ENCODE data around the gene CDC45.

CDC45 gene

GRCh38 chr22:19494001-19494560 is 14.4 kb downstream of the CDC45 start:
- no peak for DNase-seq (ENCODE audit: low spot score)
- TF ChIP-seq, protein P1, sequence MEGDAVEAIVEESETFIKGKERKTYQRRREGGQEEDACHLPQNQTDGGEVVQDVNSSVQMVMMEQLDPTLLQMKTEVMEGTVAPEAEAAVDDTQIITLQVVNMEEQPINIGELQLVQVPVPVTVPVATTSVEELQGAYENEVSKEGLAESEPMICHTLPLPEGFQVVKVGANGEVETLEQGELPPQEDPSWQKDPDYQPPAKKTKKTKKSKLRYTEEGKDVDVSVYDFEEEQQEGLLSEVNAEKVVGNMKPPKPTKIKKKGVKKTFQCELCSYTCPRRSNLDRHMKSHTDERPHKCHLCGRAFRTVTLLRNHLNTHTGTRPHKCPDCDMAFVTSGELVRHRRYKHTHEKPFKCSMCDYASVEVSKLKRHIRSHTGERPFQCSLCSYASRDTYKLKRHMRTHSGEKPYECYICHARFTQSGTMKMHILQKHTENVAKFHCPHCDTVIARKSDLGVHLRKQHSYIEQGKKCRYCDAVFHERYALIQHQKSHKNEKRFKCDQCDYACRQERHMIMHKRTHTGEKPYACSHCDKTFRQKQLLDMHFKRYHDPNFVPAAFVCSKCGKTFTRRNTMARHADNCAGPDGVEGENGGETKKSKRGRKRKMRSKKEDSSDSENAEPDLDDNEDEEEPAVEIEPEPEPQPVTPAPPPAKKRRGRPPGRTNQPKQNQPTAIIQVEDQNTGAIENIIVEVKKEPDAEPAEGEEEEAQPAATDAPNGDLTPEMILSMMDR (IDR thresholded peaks at IDR 0.05; ENCODE audit: borderline replicate concordance, control extremely low read depth, extremely low read depth, insufficient read depth, missing control alignments): no peak
- in situ Hi-C loops (cut with MboI; ENCODE audit: low sequenced_read_pairs, unreplicated experiment): no loop called here

- no peak for DNase-seq (ENCODE audit: low spot score)
- TF ChIP-seq, protein P1 (IDR thresholded peaks at IDR 0.05; ENCODE audit: borderline replicate concordance, control extremely low read depth, extremely low read depth, insufficient read depth, missing control alignments): no peak
- in situ Hi-C loops (cut with MboI; ENCODE audit: low sequenced_read_pairs, unreplicated experiment): no loop called here
These were observed 15.0 kb downstream of the CDC45 start for GRCh38 chr22:19494676-19495173.

- TF ChIP-seq, protein P1 (IDR thresholded peaks at IDR 0.05; ENCODE audit: borderline replicate concordance, control extremely low read depth, extremely low read depth, insufficient read depth, missing control alignments): no peak
- in situ Hi-C loops (cut with MboI; ENCODE audit: low sequenced_read_pairs, unreplicated experiment): no loop called here
- no peak for DNase-seq (ENCODE audit: low spot score)
These were observed 16.0 kb downstream of the CDC45 start for GRCh38 chr22:19495562-19496323.

DNA sequence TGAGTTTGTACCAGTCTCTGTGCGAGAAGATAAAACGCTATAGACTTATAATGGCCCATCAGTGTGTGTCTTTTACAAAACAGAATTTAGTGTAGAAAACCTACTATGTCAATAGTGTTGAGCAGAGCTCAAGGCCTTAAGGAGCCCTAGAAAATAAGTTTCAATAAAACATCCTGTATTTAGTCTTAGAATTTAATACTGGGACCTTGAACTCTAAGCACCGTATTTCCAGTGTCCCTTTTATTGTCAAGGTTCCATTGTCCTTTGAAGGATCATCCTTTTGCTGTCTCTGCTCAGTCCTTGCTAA is 16.6 kb downstream of the CDC45 start:
- TF ChIP-seq, protein P1 (IDR thresholded peaks at IDR 0.05; ENCODE audit: borderline replicate concordance, control extremely low read depth, extremely low read depth, insufficient read depth, missing control alignments): no peak
- DNase-seq (ENCODE audit: low spot score): no peak
- in situ Hi-C loops (cut with MboI; ENCODE audit: low sequenced_read_pairs, unreplicated experiment): no loop called here

GRCh38 chr22:19497245-19497644 is 17.5 kb downstream of the CDC45 start:
- TF ChIP-seq, protein P1 (IDR thresholded peaks at IDR 0.05; ENCODE audit: borderline replicate concordance, control extremely low read depth, extremely low read depth, insufficient read depth, missing control alignments): no peak
- no peak for DNase-seq (ENCODE audit: low spot score)
- in situ Hi-C loops (cut with MboI; ENCODE audit: low sequenced_read_pairs, unreplicated experiment): no loop called here

GRCh38 chr22:19498154-19498865 is 18.6 kb downstream of the CDC45 start:
- TF ChIP-seq, protein P1 (IDR thresholded peaks at IDR 0.05; ENCODE audit: borderline replicate concordance, control extremely low read depth, extremely low read depth, insufficient read depth, missing control alignments): no peak
- DNase-seq (ENCODE audit: low spot score): no peak
- in situ Hi-C loops (cut with MboI; ENCODE audit: low sequenced_read_pairs, unreplicated experiment): no loop called here

All from GM13976 (cell line).